GM23248 (cell line): ENCODE measurements around the gene CASP7. TPM values are rescaled to one million over a fixed set of nuclear protein-coding genes. Genes with fewer than 3 reads are reported as not detected.

Source experiments
- DNase-seq: peaks from one replicate; pipeline ENCODE4 v3.0.0-alpha.2; 2015
- H2AFZ ChIP-seq: fragments of 200-600 bp; sonication (generic); 2 replicates; pipeline ENCODE4 v1.6.1; 2016; ENCODE audit warnings: antibody characterized with exemption
- H3F3A ChIP-seq: fragments of 200-600 bp; sonication (generic); 2 replicates; pipeline ENCODE4 v1.6.1; 2016; ENCODE audit warnings: mild to moderate bottlenecking, antibody characterized with exemption, mixed run types; ENCODE audit not compliant: insufficient read depth
- H3K27ac ChIP-seq: fragments of 200-600 bp; sonication (generic); 2 replicates; pipeline ENCODE4 v1.5.1; 2016; ENCODE audit warnings: mild to moderate bottlenecking
- H3K27me3 ChIP-seq: fragments of 200-600 bp; sonication (generic); replicated peaks from 2 replicates; pipeline ENCODE4 v1.6.1; 2016; ENCODE audit warnings: mild to moderate bottlenecking; ENCODE audit not compliant: insufficient read depth
- H3K36me3 ChIP-seq: fragments of 200-600 bp; sonication (generic); 2 replicates; pipeline ENCODE4 v1.6.1; 2016; ENCODE audit warnings: low read depth, mild to moderate bottlenecking
- H3K4me1 ChIP-seq: fragments of 200-600 bp; sonication (generic); 2 replicates; pipeline ENCODE4 v1.6.1; 2016; ENCODE audit warnings: mild to moderate bottlenecking; ENCODE audit not compliant: insufficient read depth
- H3K4me2 ChIP-seq: fragments of 200-600 bp; sonication (generic); one replicate; pipeline ENCODE4 v1.6.1; 2016; ENCODE audit warnings: mild to moderate bottlenecking; ENCODE audit not compliant: unreplicated experiment
- H3K4me3 ChIP-seq: fragments of 200-600 bp; sonication (generic); 2 replicates; pipeline ENCODE4 v1.5.1; 2016; ENCODE audit warnings: mild to moderate bottlenecking
- H3K79me2 ChIP-seq: fragments of 200-600 bp; sonication (generic); 2 replicates; pipeline ENCODE4 v1.6.1; 2016; ENCODE audit warnings: mild to moderate bottlenecking; ENCODE audit not compliant: insufficient read depth
- H3K9ac ChIP-seq: fragments of 200-600 bp; sonication (generic); 2 replicates; pipeline ENCODE4 v1.6.1; 2016; ENCODE audit warnings: mild to moderate bottlenecking
- H3K9me2 ChIP-seq: fragments of 200-600 bp; sonication (generic); 2 replicates; pipeline ENCODE4 v1.6.1; 2016; ENCODE audit warnings: mixed run types, mild to moderate bottlenecking, moderate library complexity; ENCODE audit not compliant: insufficient read depth
- H3K9me3 ChIP-seq: fragments of 200-600 bp; sonication (generic); one replicate; pipeline ENCODE4 v1.6.1; 2017; ENCODE audit warnings: low read depth
- H4K20me1 ChIP-seq: fragments of 200-600 bp; sonication (generic); 2 replicates; pipeline ENCODE4 v1.6.0; 2016; ENCODE audit not compliant: insufficient read depth
- EZH2 ChIP-seq: fragments of 200-600 bp; sonication (generic); IDR thresholded peaks from 2 replicates; pipeline ENCODE4 v1.6.1; 2018; ENCODE audit warnings: antibody characterized with exemption, mild to moderate bottlenecking; ENCODE audit not compliant: insufficient read depth, poor library complexity, severe bottlenecking
- EZH2phosphoT487 ChIP-seq: fragments of 200-600 bp; sonication (generic); IDR thresholded peaks from 2 replicates; pipeline ENCODE4 v1.6.1; 2018; ENCODE audit warnings: antibody characterized with exemption, moderate library complexity, mild to moderate bottlenecking, low read depth; ENCODE audit not compliant: insufficient read depth
- WGBS, 2 experiments: methylation state at CpG; one replicate each; pipeline ENCODE4 v1.1.6; 2015 to 2017; ENCODE audit warnings: low lambda C conversion rate in 2 of 2, low coverage in 1 of 2; ENCODE audit errors: missing lambda C conversion rate in 2 of 2; 5-methylcytosine and 5-hydroxymethylcytosine counted together
- in situ Hi-C: fragments of 300-500 bp; cut with MboI; formaldehyde crosslinking; loops from 2 replicates; pipeline ENCODE4 v1.15.0; 2020
- polyA plus RNA-seq: library from polyadenylated mRNA; unstranded; fragments of >200 nt; fragmentation: Nextera tagmentation; extraction: Ambion mirVana; gene quantifications from 2 replicates; pipeline ENCODE4 v1.2.1, GENCODE V29; 2016
- total RNA-seq: library from RNA; depleted of rRNA; stranded (reverse); fragments of >200 nt; shearing (Covaris generic); gene quantifications from 2 replicates; pipeline ENCODE4 v1.2.3, GENCODE V29; 2014

The CASP7 gene
- total and polyA plus RNA-seq, 2 experiments from 2014 or later = 18.7 to 22.7 TPM

DNA sequence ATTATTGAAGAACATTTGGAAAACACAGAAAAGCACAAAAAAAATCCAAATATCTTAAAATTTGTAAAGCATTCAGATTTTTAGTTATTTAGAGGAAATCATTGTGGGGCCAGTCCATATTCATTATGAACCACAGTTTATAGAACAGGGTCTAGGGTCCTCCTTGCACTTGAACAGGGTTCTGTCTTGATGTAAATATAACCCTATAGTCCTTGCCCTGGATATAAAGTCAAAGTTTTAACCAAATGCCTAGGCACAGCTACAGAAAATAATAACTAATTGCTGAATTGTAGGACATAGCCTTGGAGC is 25.6 kb downstream of the CASP7 start:
- Histone ChIP-seq H4K20me1 (no peaks in the 10 kb centered on the region), H3K9me2 (no peaks in the 10 kb centered on the region), H3F3A (peaks cover 22% of the 10 kb centered on the region), H3K4me1 (peaks cover 15% of the 10 kb centered on the region), H3K9me3 (no peaks in the 10 kb centered on the region), H3K9ac (no peak overlapping the region), H3K27ac (no peak overlapping the region), H3K4me2 (no peak overlapping the region), H3K4me3 (no peak overlapping the region), H3K79me2 (peaks cover 4% of the 10 kb centered on the region; the same call in 1 of the 2 replicates), H3K27me3 (no peaks in the 10 kb centered on the region), H3K36me3 (0 out of 2 replicates have a peak, but pooled peaks cover under 1% of the 10 kb centered on the region), H2AFZ (no peak overlapping the region)
- in situ Hi-C loops = loop anchor here (10.0 kb wide), 1 partner anchor 400 kb away; no protein-coding TSS in a partner anchor
- DNase-seq = no peak
- TF ChIP-seq EZH2 (no peak), EZH2phosphoT487 (no peak)

GRCh38 chr10:113706623-113707022 is 26.9 kb downstream of the CASP7 start:
- H3K4me2 ChIP-seq = no peak overlapping the region
- H3F3A ChIP-seq = peaks cover 32% of the 10 kb centered on the region
- H3K4me1 ChIP-seq = peaks cover 15% of the 10 kb centered on the region
- no peaks in the 10 kb centered on the region for H3K36me3 ChIP-seq
- no peak overlapping the region for H3K9ac ChIP-seq
- H2AFZ ChIP-seq = no peak overlapping the region
- no peaks in the 10 kb centered on the region for H4K20me1 ChIP-seq
- DNase-seq = no peak
- H3K4me3 ChIP-seq = no peak overlapping the region
- WGBS, 2 experiments = 71 to 78% methylated on average over 5 of the region's 5 CpGs
- TF ChIP-seq EZH2 (no peak), EZH2phosphoT487 (no peak)
- H3K9me2 ChIP-seq = no peaks in the 10 kb centered on the region
- no peak overlapping the region for H3K27ac ChIP-seq
- H3K79me2 ChIP-seq = peaks cover 4% of the 10 kb centered on the region; the same call in 1 of the 2 replicates
- H3K9me3 ChIP-seq = no peaks in the 10 kb centered on the region
- no peaks in the 10 kb centered on the region for H3K27me3 ChIP-seq
- in situ Hi-C loops = loop anchor here (10.0 kb wide), 1 partner anchor 398 kb away; no protein-coding TSS in a partner anchor

GRCh38 chr10:113708640-113709039 is 28.9 kb downstream of the CASP7 start:
- no peak overlapping the region for H2AFZ ChIP-seq
- no peaks in the 10 kb centered on the region for H3K9me3 ChIP-seq
- no peak overlapping the region for H3K4me3 ChIP-seq
- 78 to 81% methylated on average over 6 of the region's 6 CpGs for WGBS, 2 experiments
- peak overlapping the region; percentile 29 for H3K9ac ChIP-seq
- H3K79me2 ChIP-seq = peaks cover 4% of the 10 kb centered on the region; the same call in 1 of the 2 replicates
- H3K27me3 ChIP-seq = no peaks in the 10 kb centered on the region
- peak overlapping the region; percentile 48 for H3K27ac ChIP-seq
- H4K20me1 ChIP-seq = no peaks in the 10 kb centered on the region; the same call in 1 of the 2 replicates
- no peaks in the 10 kb centered on the region for H3K9me2 ChIP-seq
- in situ Hi-C loops = loop anchor here (10.0 kb wide), 1 partner anchor 396 kb away; no protein-coding TSS in a partner anchor
- H3K4me2 ChIP-seq = no peak overlapping the region
- no peak for DNase-seq
- TF ChIP-seq EZH2 = no peak
- peaks cover 15% of the 10 kb centered on the region for H3K4me1 ChIP-seq
- peaks cover 32% of the 10 kb centered on the region for H3F3A ChIP-seq
- no peaks in the 10 kb centered on the region for H3K36me3 ChIP-seq

DNA sequence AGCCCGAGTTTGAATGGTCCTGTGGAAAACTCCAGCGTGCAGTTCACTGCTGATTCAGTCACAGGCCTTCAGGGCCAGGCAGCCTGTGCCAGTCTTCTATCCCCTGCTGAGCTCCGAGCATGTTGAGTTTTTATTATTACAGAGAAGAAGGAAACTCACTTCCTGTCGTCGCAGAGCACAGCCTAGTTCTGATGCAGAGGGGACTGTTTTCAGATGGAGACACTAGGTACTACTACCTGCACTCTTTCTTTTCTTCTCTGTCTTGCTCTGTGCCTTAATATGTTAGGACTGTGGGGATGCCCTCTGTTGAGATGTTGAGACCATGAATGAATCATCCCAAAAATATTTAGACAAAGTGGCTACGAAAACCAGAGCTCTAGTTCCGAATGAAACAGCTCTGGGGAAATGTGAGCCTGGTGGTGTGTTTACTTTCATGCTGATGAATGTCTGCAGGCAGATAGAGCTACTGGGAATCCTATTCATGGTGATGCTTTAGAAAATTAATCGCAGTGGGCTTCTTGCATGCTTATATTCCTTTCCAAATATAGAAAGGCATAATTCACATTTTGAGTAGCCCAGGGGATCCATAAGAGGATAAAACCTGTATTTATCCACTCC is 29.6 kb downstream of the CASP7 start:
- Histone ChIP-seq H3K27ac (peak overlapping the region; percentile 48), H2AFZ (no peak overlapping the region), H3K79me2 (peaks cover 4% of the 10 kb centered on the region; the same call in 1 of the 2 replicates), H3K9me3 (no peaks in the 10 kb centered on the region), H3K36me3 (no peaks in the 10 kb centered on the region), H3K27me3 (no peaks in the 10 kb centered on the region), H3K4me1 (peaks cover 15% of the 10 kb centered on the region), H3F3A (peaks cover 32% of the 10 kb centered on the region), H3K9me2 (no peaks in the 10 kb centered on the region), H3K4me3 (peak overlapping the region; percentile 40; the same call in 1 of the 2 replicates), H3K9ac (peak overlapping the region; percentile 29), H3K4me2 (peak overlapping the region; percentile 21), H4K20me1 (no peaks in the 10 kb centered on the region; the same call in 1 of the 2 replicates)
- in situ Hi-C loops = loop anchor here (10.0 kb wide), 1 partner anchor 395 kb away; no protein-coding TSS in a partner anchor
- 10 to 12% methylated on average over 8 of the region's 8 CpGs for WGBS, 2 experiments
- peak; percentile 84 for DNase-seq
- TF ChIP-seq EZH2 (no peak), EZH2phosphoT487 (no peak)
